Tibial artery (tissue), 4 donors: ENCODE measurements around the gene SLC4A8.

Experiments used
- DNase-seq, 2 donors: peaks; one replicate each; pipeline ENCODE4 v3.0.0-alpha.2; 2019
- H3K27ac ChIP-seq, 2 donors: fragments of 200-600 bp; sonication (generic) in 1 of 2; 1 replicate in 1 of 2; 2 replicates in 1 of 2; pipeline ENCODE4 v1.5.1; 2018 to 2019; ENCODE audit warnings: mild to moderate bottlenecking in 1 of 2
- H3K27me3 ChIP-seq, 2 donors: fragments of 200-600 bp; sonication (generic) in 1 of 2; one replicate each; pipeline versions ENCODE4 v1.5.1 to v1.6.0; 2016 to 2019
- H3K36me3 ChIP-seq, 3 donors: fragments of 200-600 bp; sonication (generic) in 2 of 3; one replicate each; pipeline ENCODE4 v1.5.1; 2016 to 2019; ENCODE audit warnings: mild to moderate bottlenecking in 2 of 3
- H3K4me1 ChIP-seq, 4 donors: fragments of 200-600 bp; sonication (generic) in 2 of 4; 1 replicate in 3 of 4; 2 replicates in 1 of 4; pipeline ENCODE4 v1.5.1; 2016 to 2019
- H3K4me3 ChIP-seq, 2 donors: fragments of 200-600 bp; sonication (generic) in 1 of 2; 1 replicate in 1 of 2; 2 replicates in 1 of 2; pipeline ENCODE4 v1.5.1; 2018 to 2019; ENCODE audit warnings: mild to moderate bottlenecking in 2 of 2
- H3K9me3 ChIP-seq, 3 donors: fragments of 200-600 bp; sonication (generic) in 1 of 3; one replicate each; pipeline ENCODE4 v1.5.1; 2016 to 2019
- intact Hi-C: fragments of 100-400 bp; cut with DNase I; formaldehyde crosslinking; loops from one replicate; pipeline ENCODE4 v1.15.0; 2023; ENCODE audit warnings: low total_unique reads
- TF ChIP-seq, protein P1 (sequence below), 2 experiments: fragments of 200-600 bp in 1 of 2; fragments of 450-650 bp in 1 of 2; IDR thresholded peaks; one replicate each; pipeline ENCODE4 v1.5.1; 2017 to 2019; ENCODE audit warnings: antibody characterized with exemption in 2 of 2, mild to moderate bottlenecking in 1 of 2, moderate library complexity in 1 of 2

Gene SLC4A8

DNA sequence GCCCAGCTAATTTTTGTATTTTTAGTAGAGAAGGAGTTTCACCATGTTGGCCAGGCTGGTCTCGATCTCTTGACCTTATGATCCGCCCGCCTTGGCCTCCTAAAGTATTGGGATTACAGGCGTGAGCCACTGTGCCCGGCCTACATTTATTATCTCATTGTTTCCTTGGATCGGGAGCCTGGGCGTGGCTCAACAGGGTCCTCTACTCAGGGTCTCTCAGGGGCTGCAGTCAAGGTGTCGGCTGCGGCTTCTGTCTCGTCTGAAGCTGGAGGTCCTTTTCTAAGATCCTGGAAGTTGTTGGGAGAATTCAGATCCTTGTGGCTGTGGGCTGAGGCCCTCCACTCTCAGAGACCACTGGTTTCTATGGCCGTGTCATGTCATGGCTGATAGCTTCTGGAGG is 100.9 kb downstream of the SLC4A8 start:
- Histone ChIP-seq H3K36me3 (no peaks in the 10 kb centered on the region), H3K27me3 (peaks cover 0 to 5% of the 10 kb centered on the region in 2 donors), H3K27ac (no peak overlapping the region), H3K4me1 (no peaks in the 10 kb centered on the region), H3K9me3 (no peaks in the 10 kb centered on the region), H3K4me3 (no peak overlapping the region)
- intact Hi-C loops, result no loop called here
- DNase-seq, result no peak
- TF ChIP-seq, protein P1, sequence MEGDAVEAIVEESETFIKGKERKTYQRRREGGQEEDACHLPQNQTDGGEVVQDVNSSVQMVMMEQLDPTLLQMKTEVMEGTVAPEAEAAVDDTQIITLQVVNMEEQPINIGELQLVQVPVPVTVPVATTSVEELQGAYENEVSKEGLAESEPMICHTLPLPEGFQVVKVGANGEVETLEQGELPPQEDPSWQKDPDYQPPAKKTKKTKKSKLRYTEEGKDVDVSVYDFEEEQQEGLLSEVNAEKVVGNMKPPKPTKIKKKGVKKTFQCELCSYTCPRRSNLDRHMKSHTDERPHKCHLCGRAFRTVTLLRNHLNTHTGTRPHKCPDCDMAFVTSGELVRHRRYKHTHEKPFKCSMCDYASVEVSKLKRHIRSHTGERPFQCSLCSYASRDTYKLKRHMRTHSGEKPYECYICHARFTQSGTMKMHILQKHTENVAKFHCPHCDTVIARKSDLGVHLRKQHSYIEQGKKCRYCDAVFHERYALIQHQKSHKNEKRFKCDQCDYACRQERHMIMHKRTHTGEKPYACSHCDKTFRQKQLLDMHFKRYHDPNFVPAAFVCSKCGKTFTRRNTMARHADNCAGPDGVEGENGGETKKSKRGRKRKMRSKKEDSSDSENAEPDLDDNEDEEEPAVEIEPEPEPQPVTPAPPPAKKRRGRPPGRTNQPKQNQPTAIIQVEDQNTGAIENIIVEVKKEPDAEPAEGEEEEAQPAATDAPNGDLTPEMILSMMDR (IDR thresholded peaks at IDR 0.05), result no peak

GRCh38 chr12:51527966-51528365 is 103.3 kb downstream of the SLC4A8 start:
- Histone ChIP-seq H3K4me3 (no peak overlapping the region), H3K36me3 (no peaks in the 10 kb centered on the region), H3K4me1 (no peaks in the 10 kb centered on the region), H3K9me3 (no peaks in the 10 kb centered on the region), H3K27me3 (peaks cover 0 to 19% of the 10 kb centered on the region in 2 donors), H3K27ac (no peak overlapping the region)
- intact Hi-C loops, result no loop called here
- TF ChIP-seq, protein P1 (IDR thresholded peaks at IDR 0.05), result no peak
- no peak for DNase-seq

DNA sequence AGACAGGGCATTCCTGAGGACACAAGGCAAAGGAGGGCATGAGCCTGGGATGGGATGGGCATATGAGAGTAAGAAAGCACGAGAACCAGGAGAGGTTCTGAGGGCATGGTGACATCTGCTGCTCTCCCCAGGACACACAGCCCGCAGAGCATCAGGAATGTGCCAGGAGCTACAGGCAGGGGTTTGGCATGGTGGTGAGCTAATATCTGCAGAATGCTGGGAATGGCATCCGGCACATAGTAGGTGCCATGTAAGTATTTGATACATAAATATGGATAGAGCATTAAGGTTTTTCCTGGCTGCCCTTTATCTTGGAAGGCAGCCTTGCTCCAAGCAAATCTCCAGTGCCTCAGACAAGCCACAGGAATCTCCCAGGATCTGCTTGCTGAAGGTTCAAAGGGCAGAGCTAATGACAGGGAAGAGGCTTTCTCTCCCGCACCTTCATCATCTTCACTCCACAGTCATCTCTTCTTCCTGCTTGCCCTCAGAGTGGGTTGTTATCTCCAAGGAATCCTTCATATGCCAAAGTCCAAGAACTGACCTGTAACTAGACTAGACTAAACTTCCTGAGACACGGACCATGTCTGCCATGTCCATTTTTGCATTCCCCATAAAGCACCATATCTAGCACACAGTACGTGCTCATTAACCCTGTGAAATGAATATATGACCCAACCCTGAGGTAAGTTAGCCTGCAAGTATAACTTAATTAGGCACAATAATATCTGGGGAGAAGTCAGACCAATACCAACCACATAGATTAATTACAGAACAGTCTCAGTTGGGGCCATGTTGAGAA is 104.4 kb downstream of the SLC4A8 start:
- no peak for DNase-seq
- peaks cover 0 to 19% of the 10 kb centered on the region in 2 donors for H3K27me3 ChIP-seq
- no peak overlapping the region for H3K4me3 ChIP-seq
- no peaks in the 10 kb centered on the region for H3K9me3 ChIP-seq
- no peaks in the 10 kb centered on the region for H3K36me3 ChIP-seq
- intact Hi-C loops, result no loop called here
- H3K4me1 ChIP-seq, result no peaks in the 10 kb centered on the region
- TF ChIP-seq, protein P1 (IDR thresholded peaks at IDR 0.05), result no peak
- no peak overlapping the region for H3K27ac ChIP-seq

- Histone ChIP-seq H3K27me3 (peaks cover 0 to 19% of the 10 kb centered on the region in 2 donors), H3K36me3 (no peaks in the 10 kb centered on the region), H3K9me3 (no peaks in the 10 kb centered on the region), H3K4me3 (no peak overlapping the region), H3K27ac (no peak overlapping the region), H3K4me1 (no peaks in the 10 kb centered on the region)
- TF ChIP-seq, protein P1 (IDR thresholded peaks at IDR 0.05), result no peak
- no peak for DNase-seq
- intact Hi-C loops, result no loop called here
These were observed 105.0 kb downstream of the SLC4A8 start for GRCh38 chr12:51529651-51529970.

- peaks cover 0 to 20% of the 10 kb centered on the region in 2 donors for H3K27me3 ChIP-seq
- no peaks in the 10 kb centered on the region for H3K9me3 ChIP-seq
- intact Hi-C loops, result no loop called here
- H3K4me1 ChIP-seq, result no peaks in the 10 kb centered on the region
- no peak overlapping the region for H3K27ac ChIP-seq
- H3K4me3 ChIP-seq, result no peak overlapping the region
- no peak for DNase-seq
- TF ChIP-seq, protein P1 (IDR thresholded peaks at IDR 0.05), result no peak
- H3K36me3 ChIP-seq, result no peaks in the 10 kb centered on the region
These were observed 105.6 kb downstream of the SLC4A8 start for GRCh38 chr12:51530208-51530607.
